Activated T-cell treated with anti-CD3 and anti-CD28 coated beads for 4 hours (primary cell): ENCODE results near the gene VEGFB.

Experiments
- DNase-seq: peaks from one replicate; pipeline ENCODE4 v3.0.0-alpha.2; 2020

Gene VEGFB

GRCh38 chr11:64284962-64285884 is 50.8 kb downstream of the VEGFB start, which contains the start of gene GPR137:
GPR137 (plus strand) TSS chr11:64285848; CDS start chr11:64286525, 677 bp downstream.
- DNase-seq = peak; percentile 90

- no peak for DNase-seq
These were observed 51.8 kb downstream of the VEGFB start for GRCh38 chr11:64285885-64286800.

DNA sequence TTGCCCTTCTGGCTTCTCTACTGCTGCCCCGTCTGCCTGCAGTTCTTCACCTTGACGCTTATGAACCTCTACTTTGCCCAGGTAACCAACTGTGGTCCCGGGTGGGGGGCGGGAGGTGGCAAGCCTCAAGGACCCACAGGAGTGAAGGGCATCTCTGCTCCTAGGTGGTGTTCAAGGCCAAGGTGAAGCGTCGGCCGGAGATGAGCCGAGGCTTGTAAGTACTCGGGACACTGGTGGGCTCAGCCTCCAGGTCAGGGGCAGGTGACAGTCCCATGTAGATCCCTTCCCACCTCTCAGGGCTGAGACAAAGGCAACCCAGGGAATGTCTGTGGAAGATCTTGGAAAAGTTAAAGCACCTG is 52.4 kb downstream of the VEGFB start:
- no peak for DNase-seq

GRCh38 chr11:64287676-64288352 is 53.4 kb downstream of the VEGFB start:
- DNase-seq = no peak

GRCh38 chr11:64288353-64288750 is 54.0 kb downstream of the VEGFB start:
- no peak for DNase-seq
